ENCODE data around the gene STAT4. TPM values are rescaled to one million over a fixed set of nuclear protein-coding genes. Genes with fewer than 3 reads are reported as not detected.

The STAT4 gene
- polyA plus RNA-seq, 1 of the 3 experiments (the other 2 are of a cell fraction) = 0.12 TPM

GRCh38 chr2:191013932-191014652 lies 136.7 kb downstream of the STAT4 start, which contains the start of gene STAT1 (continued):
- TF ChIP-seq CTCF (IDR thresholded peaks at IDR 0.05) (no peak), MXI1 (IDR thresholded peaks at IDR 0.05; ENCODE audit: low read depth, low read length) (peak; percentile 95), RFX5 (IDR thresholded peaks at IDR 0.05; ENCODE audit: low read length) (peak; percentile 46; the same call in 1 of the 2 replicates), MAX (IDR thresholded peaks at IDR 0.05; ENCODE audit: low read depth) (peak; percentile 96), USF2 (IDR thresholded peaks at IDR 0.05; ENCODE audit: borderline replicate concordance, low read depth, low read length) (no peak), EZH2phosphoT487 (IDR thresholded peaks at IDR 0.05; ENCODE audit: borderline replicate concordance, low read depth) (no peak), MEF2A (IDR thresholded peaks at IDR 0.05; ENCODE audit: borderline replicate concordance, low read depth) (no peak), TCF12 (IDR thresholded peaks at IDR 0.05) (no peak; the same call in 1 of the 2 replicates), RAD21 (IDR thresholded peaks at IDR 0.05; ENCODE audit: low read length) (no peak), POLR2AphosphoS5 (IDR thresholded peaks at IDR 0.05; ENCODE audit: low read depth, low read length) (peak; percentile 98), YY1 (IDR thresholded peaks at IDR 0.05; ENCODE audit: low read depth) (0 out of 2 replicates have a peak, but pooled peaks have one; percentile 51), RXRA (IDR thresholded peaks at IDR 0.05; ENCODE audit: borderline replicate concordance, low read depth) (no peak)

GRCh38 chr2:191013682-191013931 lies 137.2 kb downstream of the STAT4 start:
- H3K27me3 ChIP-seq (ENCODE audit: insufficient read depth) = no peaks in the 10 kb centered on the region
- POLR2A ChIA-PET = no interaction called here
- H3F3A ChIP-seq (replicated peaks; ENCODE audit: insufficient read depth) = no peaks in the 10 kb centered on the region
- peaks cover 38% of the 10 kb centered on the region for H3K79me2 ChIP-seq (ENCODE audit: insufficient read depth)
- H3K9me3 ChIP-seq = no peaks in the 10 kb centered on the region
- CTCF ChIA-PET = no interaction called here
- WGBS (ENCODE audit: low lambda C conversion rate) = 0% methylated on average over 5 of the region's 14 CpGs
- peak overlapping the region; percentile 75 for H3K9ac ChIP-seq
- peak overlapping the region; percentile 65 to 93 for H3K27ac ChIP-seq (ENCODE audit: low read depth in 2 of 2, low read length in 1 of 2)
- H4K20me1 ChIP-seq (ENCODE audit: insufficient read depth) = no peaks in the 10 kb centered on the region
- H3K9me2 ChIP-seq = no peaks in the 10 kb centered on the region
- peaks cover 9 to 22% of the 10 kb centered on the region in 2 experiments for H3K36me3 ChIP-seq (replicated peaks in 1 of 2; ENCODE audit: control insufficient read depth in 1 of 2, insufficient read depth in 2 of 2, low read length in 1 of 2)
- peaks cover 6 to 19% of the 10 kb centered on the region in 2 experiments; a peak in 2 of 4 replicates for H3K4me1 ChIP-seq (ENCODE audit: control insufficient read depth in 1 of 2, insufficient read depth in 2 of 2, low read depth in 1 of 2, low read length in 1 of 2)
- DNase-seq = no peak
- H2AFZ ChIP-seq (ENCODE audit: low read depth) = peak overlapping the region; percentile 79
- TF ChIP-seq GABPA (IDR thresholded peaks at IDR 0.05; ENCODE audit: low read depth) (no peak), TAF1 (IDR thresholded peaks at IDR 0.05; ENCODE audit: borderline replicate concordance, low read depth, low read length) (no peak), USF2 (IDR thresholded peaks at IDR 0.05; ENCODE audit: borderline replicate concordance, low read depth, low read length) (no peak), PBX3 (IDR thresholded peaks at IDR 0.05) (no peak), SMC3 (IDR thresholded peaks at IDR 0.05; ENCODE audit: low read depth, low read length) (no peak), SIN3A (IDR thresholded peaks at IDR 0.05; ENCODE audit: borderline replicate concordance, low read depth, low read length) (no peak; the same call in 1 of the 2 replicates), GATA2 (CRISPR knock-in tag; IDR thresholded peaks at IDR 0.05) (no peak), REST (IDR thresholded peaks at IDR 0.05; ENCODE audit: low read depth, low read length) (no peak), TEAD4 (IDR thresholded peaks at IDR 0.05; ENCODE audit: borderline replicate concordance, insufficient read depth) (no peak), TCF12 (IDR thresholded peaks at IDR 0.05) (no peak)
- H3K4me3 ChIP-seq (ENCODE audit: low read depth in 2 of 2, low read length in 1 of 2) = peak overlapping the region; percentile 86 to 94
- H3K4me2 ChIP-seq = peak overlapping the region; percentile 74
